DOHH2 (cell line): ENCODE measurements around the gene FARS2.

Experiments
- H3F3A ChIP-seq: fragments of 200-600 bp; sonication (generic), shearing (Covaris generic); 2 replicates; pipeline ENCODE4 v1.6.0; 2016; ENCODE audit warnings: antibody characterized with exemption, mild to moderate bottlenecking; ENCODE audit not compliant: control insufficient read depth, insufficient read depth
- H3K27ac ChIP-seq: fragments of 200-600 bp; sonication (generic); 2 replicates; pipeline ENCODE4 v1.5.1; 2014; ENCODE audit warnings: low read depth, mild to moderate bottlenecking, low read length, moderate library complexity
- H3K27me3 ChIP-seq: fragments of 200-600 bp; sonication (generic); 2 replicates; pipeline ENCODE4 v1.6.1; 2014; ENCODE audit warnings: mild to moderate bottlenecking, low read length, mixed read lengths; ENCODE audit not compliant: control insufficient read depth
- H3K36me3 ChIP-seq: fragments of 200-600 bp; sonication (generic); 2 replicates; pipeline ENCODE4 v1.6.1; 2014; ENCODE audit warnings: mild to moderate bottlenecking, low read length, moderate library complexity, mixed read lengths; ENCODE audit not compliant: control insufficient read depth
- H3K4me1 ChIP-seq: fragments of 200-600 bp; sonication (generic); 2 replicates; pipeline ENCODE4 v1.6.1; 2014; ENCODE audit warnings: mild to moderate bottlenecking, low read length, mixed read lengths; ENCODE audit not compliant: control insufficient read depth
- H3K4me2 ChIP-seq: fragments of 200-600 bp; sonication (generic); 2 replicates; pipeline ENCODE4 v1.6.0; 2014; ENCODE audit warnings: mild to moderate bottlenecking, low read length, moderate library complexity
- H3K4me3 ChIP-seq: fragments of 200-600 bp; sonication (generic); 2 replicates; pipeline ENCODE4 v1.5.1; 2014; ENCODE audit warnings: mild to moderate bottlenecking, low read length, mixed read lengths
- H3K79me2 ChIP-seq: fragments of 200-600 bp; sonication (generic); 2 replicates; pipeline ENCODE4 v1.6.1; 2014; ENCODE audit warnings: mild to moderate bottlenecking, low read length, mixed read lengths; ENCODE audit not compliant: control insufficient read depth
- H3K9me2 ChIP-seq: fragments of 200-600 bp; sonication (generic); replicated peaks from 2 replicates; pipeline ENCODE4 v1.6.1; 2014; ENCODE audit warnings: mild to moderate bottlenecking, low read length, mixed read lengths; ENCODE audit not compliant: control insufficient read depth
- H3K9me3 ChIP-seq: fragments of 200-600 bp; sonication (generic); 2 replicates; pipeline ENCODE4 v1.6.1; 2014; ENCODE audit warnings: antibody characterized with exemption, low read length, mixed read lengths; ENCODE audit not compliant: control insufficient read depth, insufficient read depth
- H4K20me1 ChIP-seq: fragments of 200-600 bp; sonication (generic); 2 replicates; pipeline ENCODE4 v1.6.0; 2014; ENCODE audit warnings: low read depth, mild to moderate bottlenecking, antibody characterized with exemption, low read length, moderate library complexity; ENCODE audit not compliant: control insufficient read depth, insufficient read depth
- CTCF ChIP-seq: fragments of 200-600 bp; sonication (generic); IDR thresholded peaks from one replicate; pipeline ENCODE4 v1.5.1; 2014; ENCODE audit warnings: antibody characterized with exemption, mild to moderate bottlenecking, low read depth, low read length; ENCODE audit not compliant: poor library complexity, severe bottlenecking
- EZH2phosphoT487 ChIP-seq: fragments of 200-600 bp; sonication (generic); IDR thresholded peaks from 2 replicates; pipeline ENCODE4 v1.6.1; 2017; ENCODE audit warnings: borderline replicate concordance, mild to moderate bottlenecking, antibody characterized with exemption, low read length, moderate library complexity, mixed read lengths

FARS2 gene

GRCh38 chr6:5250451-5250850, 10.9 kb upstream of the FARS2 start:
- Histone ChIP-seq H3K27ac (no peak overlapping the region), H3K36me3 (peaks cover 17% of the 10 kb centered on the region), H3K4me2 (no peak overlapping the region), H3K9me2 (no peaks in the 10 kb centered on the region), H3K27me3 (no peaks in the 10 kb centered on the region), H3K9me3 (no peaks in the 10 kb centered on the region), H3K4me1 (no peaks in the 10 kb centered on the region), H3K4me3 (no peak overlapping the region), H3F3A (no peaks in the 10 kb centered on the region), H3K79me2 (peaks cover 60% of the 10 kb centered on the region), H4K20me1 (peaks cover 5% of the 10 kb centered on the region)
- TF ChIP-seq EZH2phosphoT487 (no peak), CTCF (no peak)

GRCh38 chr6:5250911-5251310, 10.4 kb upstream of the FARS2 start:
- no peaks in the 10 kb centered on the region for H3K9me3 ChIP-seq
- H3K79me2 ChIP-seq, result peaks cover 61% of the 10 kb centered on the region
- H3K4me3 ChIP-seq, result no peak overlapping the region
- no peak overlapping the region for H3K4me2 ChIP-seq
- H3K9me2 ChIP-seq, result no peaks in the 10 kb centered on the region
- H3K36me3 ChIP-seq, result peaks cover 17% of the 10 kb centered on the region
- H3K27ac ChIP-seq, result no peak overlapping the region
- no peaks in the 10 kb centered on the region for H3K4me1 ChIP-seq
- no peak for TF ChIP-seq EZH2phosphoT487
- no peak for TF ChIP-seq CTCF
- no peaks in the 10 kb centered on the region for H3K27me3 ChIP-seq
- H4K20me1 ChIP-seq, result peaks cover 5% of the 10 kb centered on the region
- no peaks in the 10 kb centered on the region for H3F3A ChIP-seq

- H3F3A ChIP-seq, result 0 out of 2 replicates have a peak, but pooled peaks cover 3% of the 10 kb centered on the region
- H3K79me2 ChIP-seq, result peaks cover 66% of the 10 kb centered on the region
- peaks cover 34% of the 10 kb centered on the region for H3K36me3 ChIP-seq
- H3K27me3 ChIP-seq, result no peaks in the 10 kb centered on the region
- H3K9me2 ChIP-seq, result no peaks in the 10 kb centered on the region
- no peaks in the 10 kb centered on the region for H4K20me1 ChIP-seq
- no peak overlapping the region for H3K4me2 ChIP-seq
- H3K27ac ChIP-seq, result no peak overlapping the region
- no peaks in the 10 kb centered on the region for H3K9me3 ChIP-seq
- no peak for TF ChIP-seq CTCF
- TF ChIP-seq EZH2phosphoT487, result no peak
- H3K4me1 ChIP-seq, result peaks cover 13% of the 10 kb centered on the region
- H3K4me3 ChIP-seq, result no peak overlapping the region
Observed at GRCh38 chr6:5256952-5257351, 4.4 kb upstream of the FARS2 start.
